Limb (tissue), 2 donors: ENCODE data around the gene ATP5PO.

ENCODE experiments used
- DNase-seq, 2 donors: peaks; one replicate each; pipeline ENCODE4 v3.0.0-alpha.2; 2016; ENCODE audit errors: extremely low spot score in 2 of 2

The ATP5PO gene

DNA sequence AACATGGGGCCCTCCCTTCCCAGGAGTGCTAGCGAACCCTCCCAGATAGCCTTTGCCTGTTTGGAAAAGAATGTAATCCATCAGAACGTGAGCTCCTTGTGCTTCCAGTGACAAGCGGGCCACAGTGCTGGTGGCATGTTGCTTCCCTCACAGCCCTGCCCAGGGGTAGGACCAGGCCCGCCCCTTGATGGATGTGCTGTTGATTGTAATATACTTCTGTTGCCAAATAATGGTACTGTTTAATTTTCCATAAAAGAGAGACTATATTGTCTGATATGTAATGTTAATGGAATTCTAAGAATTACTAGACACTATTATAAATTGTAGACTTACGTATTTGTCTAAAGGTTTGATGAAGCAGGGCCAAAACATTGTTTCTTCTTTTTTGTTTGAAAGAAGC lies 16.4 kb downstream of the ATP5PO start:
- DNase-seq, result no peak

DNA sequence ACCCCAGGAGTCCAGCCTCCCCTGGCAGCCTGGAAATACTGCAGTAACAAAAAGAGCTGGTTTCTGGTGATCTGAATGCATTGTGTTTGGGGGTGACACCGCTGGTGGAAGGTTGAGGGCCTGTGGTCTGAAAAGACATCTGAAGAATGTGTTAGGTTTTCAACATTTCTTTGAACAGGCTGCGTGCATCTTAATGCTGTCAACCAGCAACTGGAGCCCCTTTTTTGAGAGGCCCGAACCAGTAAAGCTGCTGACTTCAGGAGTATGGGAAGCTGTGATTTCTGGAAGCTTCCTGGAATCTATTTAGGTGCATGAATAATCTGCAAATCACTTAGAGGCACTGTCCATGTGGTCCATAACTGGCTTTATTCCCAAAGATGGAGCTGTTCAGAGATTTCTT lies 17.0 kb downstream of the ATP5PO start:
- no peak for DNase-seq

DNA sequence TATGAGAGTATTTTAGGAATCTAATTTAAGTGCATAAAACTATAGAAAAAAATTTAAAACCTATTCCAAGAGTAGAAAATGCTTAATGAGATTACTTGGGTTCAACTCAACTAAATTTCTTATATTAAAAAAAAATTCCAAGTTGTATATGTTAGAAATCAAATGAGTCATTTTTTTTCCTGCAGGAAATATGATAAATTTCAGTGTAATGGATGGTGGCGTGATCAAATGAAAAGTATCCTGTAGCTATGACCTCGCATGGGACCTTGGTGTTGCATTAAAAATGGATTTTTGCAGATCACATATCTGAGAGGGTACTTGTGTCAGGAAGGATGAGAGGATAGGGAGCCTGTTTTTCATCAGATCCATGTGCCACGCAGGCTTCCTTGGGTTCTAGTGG lies 17.9 kb downstream of the ATP5PO start:
- DNase-seq, result no peak

DNA sequence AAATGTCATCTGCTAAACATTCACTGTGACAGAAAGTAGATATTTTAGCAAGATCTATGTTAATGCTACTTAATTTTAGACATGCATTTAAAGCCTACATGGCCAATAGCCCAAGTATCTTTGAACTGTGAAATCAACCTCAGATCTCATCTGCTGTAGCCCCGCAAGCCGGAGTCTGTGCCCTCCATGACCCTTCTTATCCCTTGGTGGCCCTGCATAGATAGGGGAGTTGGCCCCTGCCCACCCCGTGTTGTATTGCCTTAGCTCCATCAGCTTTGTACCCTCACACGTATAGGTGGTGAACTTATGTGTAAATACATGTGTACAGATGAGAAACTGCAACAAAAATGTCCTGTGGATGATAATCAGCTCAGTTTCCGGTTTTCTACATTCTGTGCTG lies 18.5 kb downstream of the ATP5PO start:
- DNase-seq, result no peak

DNA sequence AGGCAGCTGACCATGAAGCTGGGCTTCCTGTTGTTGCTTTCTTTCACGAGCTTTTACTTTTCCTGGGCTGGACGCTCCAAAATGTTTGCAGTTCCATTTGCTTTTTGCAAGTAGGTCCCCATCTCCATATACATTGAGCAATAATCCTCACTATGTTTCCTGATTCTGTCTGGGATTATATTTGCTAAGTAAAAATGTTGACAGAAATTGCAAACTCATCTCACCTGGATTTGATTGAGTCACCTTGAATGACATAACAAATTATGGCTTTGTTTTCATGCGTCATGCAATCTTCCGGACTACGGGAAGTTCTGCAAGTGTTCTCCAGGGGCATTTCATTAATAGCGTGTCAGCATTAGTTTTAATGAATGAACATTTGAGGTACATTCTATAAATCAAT lies 18.9 kb downstream of the ATP5PO start:
- no peak for DNase-seq

DNA sequence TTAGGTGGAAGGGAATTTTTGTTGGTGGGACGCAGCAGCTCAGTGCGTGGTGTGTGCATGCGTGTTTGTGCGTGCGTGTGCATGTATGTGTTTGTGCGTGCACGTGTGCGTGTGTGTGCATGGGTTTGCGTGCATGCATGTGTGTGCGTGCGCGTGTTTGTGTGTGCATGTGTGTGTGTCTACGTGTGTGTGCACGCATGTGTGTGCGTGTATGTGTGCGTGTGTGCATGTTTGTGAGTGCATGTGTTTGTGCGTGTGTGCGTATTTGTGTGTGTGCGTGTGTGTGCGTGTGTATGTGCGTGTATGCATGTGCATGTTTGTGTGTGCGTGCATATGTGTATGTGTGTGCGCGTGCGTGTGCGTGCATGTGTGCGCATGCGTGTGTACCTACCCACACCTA lies 20.2 kb downstream of the ATP5PO start:
- no peak for DNase-seq

DNA sequence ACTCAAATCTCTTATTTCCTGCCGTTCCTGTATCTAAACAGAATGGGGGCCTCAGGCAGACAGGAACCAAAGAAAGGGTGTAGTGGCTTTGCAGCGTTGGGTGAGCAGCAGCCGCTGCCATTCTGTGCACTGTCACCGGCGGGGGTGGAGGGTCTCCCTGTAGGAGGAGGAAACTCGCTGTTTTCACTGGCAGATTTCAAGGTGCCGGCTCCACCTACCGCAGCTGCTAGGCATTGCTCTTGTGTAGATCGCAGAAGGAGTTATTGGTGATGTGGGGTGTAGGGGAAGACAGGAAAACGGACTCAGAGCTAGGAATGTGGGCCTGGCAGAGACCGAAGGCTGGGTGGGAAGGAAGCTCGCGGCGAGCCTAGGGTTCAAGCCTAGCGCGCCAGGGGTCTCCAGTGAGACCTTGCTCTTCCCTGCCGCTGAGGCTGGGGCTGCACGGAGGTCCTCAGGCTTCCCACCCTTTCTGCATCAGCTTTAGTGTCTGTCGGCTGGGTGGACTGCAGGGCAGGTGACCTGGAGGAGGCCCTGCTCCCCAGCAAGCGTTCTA lies 20.8 kb downstream of the ATP5PO start:
- DNase-seq, result peak; percentile 85 to 88

DNA sequence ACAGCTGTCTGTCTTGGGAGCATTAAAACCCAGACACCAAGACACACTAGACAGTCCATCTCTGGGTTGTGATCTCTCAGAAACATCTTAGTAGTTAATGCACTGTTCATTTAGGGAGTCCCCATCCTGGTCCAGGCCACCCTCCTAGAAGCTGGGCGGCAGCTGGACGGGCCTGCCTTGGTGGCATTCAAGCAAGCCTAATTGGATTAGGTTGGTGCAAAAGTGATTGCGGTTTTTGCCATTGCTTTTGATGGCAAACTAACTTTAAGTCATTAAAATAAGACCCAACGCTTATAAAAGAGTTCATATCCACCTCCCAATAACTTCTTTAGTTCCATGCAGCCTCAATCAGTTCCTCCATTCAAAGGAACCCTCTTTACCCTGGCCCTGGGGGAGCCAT lies 21.7 kb downstream of the ATP5PO start:
- DNase-seq, result no peak

DNA sequence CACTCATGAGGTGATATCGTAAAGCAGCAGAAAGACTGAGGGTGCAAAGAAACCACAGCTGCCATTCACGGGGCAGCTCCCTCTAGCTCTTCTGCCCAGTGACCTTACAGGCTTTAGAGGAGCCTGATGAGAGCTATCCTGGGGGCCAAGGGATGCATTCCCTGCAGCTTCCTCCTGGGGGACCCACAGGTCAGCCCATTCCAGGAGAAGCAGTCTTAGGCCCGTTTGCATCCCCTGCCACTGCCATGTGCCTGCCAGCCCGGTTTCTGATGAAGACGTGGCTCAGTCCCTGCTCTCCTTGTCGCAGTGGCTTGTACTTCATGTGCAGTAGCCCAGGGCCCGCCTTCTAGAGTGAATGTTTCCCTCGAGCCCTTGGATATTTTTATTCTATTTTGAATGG lies 22.8 kb downstream of the ATP5PO start:
- no peak for DNase-seq

DNA sequence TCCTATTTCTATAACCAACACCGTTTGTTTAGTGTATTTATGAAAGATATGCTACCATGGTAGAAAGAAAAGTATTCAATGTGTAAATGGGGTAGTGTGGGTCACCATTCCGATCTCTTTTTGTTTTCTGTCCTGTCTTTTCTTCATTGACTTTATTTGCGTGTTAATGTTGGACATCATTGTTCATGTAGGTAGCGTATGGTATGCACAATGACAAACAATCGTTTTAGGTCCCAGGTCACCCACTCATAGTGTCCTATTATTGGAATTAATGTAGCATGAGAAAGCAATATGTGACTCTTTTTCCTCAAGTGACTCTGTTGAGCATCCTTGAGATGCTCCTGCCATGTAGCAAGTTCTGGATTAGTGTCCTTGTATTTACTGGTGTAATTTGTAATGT lies 25.4 kb downstream of the ATP5PO start:
- DNase-seq, result no peak

DNA sequence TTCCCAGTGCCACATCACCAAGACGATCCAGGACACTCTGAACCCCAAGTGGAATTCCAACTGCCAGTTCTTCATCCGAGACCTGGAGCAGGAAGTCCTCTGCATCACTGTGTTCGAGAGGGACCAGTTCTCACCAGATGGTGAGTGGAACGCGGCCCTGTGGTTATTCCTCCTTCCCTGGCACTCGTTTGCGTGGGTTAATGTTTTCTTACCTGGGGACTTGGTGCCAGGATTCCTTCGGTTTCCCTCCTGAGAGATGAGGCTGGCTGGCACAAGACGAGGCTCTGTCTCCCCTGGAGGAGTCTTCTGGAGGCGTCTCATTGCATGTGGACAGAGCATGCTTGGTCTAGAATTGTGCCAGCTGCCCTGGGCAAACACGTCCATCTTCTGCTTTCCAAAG lies 29.3 kb downstream of the ATP5PO start:
- DNase-seq, result no peak

DNA sequence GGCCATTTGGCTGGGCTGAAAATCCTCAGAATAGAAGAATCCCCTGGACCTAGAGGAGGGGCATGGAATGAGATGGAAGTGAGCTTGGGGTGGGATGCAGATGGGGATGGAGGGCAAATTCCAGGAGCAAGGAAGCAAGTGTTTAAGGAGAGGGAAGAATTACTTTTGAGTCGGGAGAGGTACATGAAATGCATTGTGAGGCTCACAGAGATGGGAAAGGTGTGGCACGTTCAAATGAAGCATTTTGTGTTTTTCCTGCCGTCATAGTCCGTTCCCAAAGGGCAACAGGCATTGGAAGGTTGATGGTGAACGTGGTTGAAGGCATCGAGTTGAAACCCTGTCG lies 30.5 kb downstream of the ATP5PO start:
- DNase-seq, result no peak

DNA sequence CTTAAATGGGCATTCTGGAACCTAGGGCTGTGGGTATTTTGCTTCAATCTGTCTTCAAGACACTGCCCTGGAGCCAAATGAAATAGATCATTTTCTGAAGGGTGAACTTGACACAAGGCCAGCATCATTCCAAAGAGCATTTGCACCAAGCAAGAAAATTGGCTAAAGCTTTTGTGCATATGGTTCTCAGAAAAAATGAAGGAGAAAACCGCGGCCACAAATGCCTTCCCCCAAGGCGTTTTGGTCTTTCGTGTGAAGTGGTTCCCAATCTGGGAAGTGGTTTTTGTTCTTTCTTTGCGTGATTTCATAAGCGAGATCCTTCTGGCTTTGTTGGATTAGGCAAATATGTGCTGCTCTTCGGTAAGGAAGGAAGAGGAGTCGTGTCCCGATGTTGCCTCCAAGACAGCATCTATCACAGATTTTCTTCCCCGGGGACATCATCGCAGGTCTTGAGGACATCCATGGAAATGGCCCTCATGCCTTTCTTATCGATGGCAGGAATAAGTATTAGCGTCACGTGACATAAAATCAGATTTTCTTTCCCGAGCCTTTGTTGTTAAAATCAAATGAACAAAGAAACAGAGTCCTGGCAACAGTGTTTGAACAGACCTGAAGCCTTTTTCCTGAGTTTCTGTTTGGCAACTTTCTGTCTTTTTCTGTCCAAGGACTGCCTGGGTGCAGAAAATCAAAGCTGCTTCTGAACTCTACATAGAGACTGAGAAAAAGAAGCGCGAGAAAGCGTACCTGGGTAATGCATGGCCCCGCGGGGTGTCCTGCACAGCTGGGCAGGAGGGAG lies 31.0 kb downstream of the ATP5PO start:
- peak in 1 of 2 donors; percentile 15 for DNase-seq

DNA sequence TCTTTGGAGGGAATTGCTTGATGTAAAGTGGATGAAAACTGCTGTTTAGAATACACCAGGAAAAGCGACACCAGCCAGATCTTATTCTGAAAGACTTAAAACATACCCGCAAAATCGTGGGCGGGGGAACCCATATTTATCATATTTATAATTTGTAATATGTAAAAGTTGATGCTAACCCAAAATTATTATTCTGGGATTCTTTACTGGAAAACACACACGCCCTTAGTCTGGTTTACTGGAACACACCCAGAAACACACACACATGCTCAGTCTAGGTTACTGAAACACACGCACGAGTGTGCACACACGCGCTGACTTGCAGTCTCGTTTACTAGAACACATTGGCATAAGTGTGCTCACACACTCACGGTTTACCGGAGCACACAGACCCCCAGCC lies 32.5 kb downstream of the ATP5PO start:
- DNase-seq, result peak in 1 of 2 donors; percentile 33

DNA sequence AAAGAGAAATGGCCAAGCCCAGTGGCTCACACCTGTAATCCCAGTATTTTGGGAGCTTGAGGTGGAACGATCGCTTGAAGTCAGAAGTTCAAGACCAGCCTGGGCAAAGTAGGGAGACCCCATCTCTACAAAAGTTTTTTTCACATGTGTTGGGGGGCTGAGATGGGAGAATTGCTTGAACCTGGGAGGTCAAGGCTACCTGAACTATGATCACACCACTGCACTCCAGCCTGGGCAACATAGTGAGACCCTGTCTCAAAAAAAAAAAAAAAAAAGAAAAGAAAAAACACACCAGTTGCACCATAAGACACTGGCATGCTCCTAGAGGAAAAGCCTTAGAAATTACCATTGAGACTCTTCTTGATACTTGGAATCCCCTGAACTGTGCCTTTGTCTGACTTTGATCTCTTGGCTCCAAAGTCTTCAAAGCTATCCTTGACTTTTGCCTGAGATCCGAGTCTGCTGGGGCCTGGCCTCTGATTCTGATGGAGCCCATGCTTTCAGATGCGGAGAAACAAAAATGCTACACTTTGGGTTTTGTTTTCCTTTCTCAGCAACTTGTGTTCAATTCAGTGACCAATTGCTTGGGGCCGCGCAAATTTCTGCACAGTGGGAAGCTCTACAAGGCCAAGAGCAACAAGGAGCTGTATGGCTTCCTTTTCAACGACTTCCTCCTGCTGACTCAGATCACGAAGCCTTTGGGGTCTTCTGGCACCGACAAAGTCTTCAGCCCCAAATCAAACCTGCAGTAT lies 33.7 kb downstream of the ATP5PO start:
- DNase-seq, result no peak

DNA sequence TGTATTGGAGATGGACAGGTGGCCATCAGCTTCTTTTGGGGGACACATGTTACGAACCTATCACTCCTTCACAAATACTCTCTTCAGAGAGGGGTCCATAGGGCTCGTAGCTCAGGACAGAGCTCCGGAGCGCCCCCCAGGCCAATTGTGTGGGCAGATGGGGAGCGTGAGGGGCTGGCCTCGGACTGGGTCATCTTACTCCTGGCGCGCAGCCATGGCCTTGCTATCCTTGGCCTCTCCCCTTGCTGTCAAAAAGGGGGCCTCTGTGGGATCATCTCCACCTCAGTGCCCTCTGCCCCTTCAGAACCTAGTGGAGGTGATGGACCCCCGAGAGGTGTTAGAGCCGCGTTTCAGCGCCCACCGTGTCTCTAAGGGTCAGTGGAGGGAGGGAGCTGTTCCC lies 35.0 kb downstream of the ATP5PO start:
- DNase-seq, result no peak

DNA sequence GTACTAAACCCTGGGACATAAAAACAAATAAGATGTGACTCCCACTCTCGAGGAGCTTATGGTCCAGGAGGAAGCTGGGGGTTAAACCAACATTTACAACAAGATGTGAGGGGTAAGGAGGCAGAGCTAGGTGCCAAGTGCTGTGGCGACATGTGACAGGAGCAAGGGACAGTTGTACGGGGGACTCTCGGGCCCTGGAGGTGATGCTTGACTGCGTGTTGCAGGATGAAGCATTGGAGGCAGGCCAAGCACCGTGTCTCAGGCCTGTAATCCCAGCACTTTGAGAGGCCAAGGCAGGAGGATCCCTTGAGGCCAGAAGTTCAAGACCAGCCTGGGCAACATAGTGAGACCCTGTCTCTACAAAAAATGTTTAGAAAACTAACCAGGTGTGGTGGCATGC lies 36.8 kb downstream of the ATP5PO start:
- DNase-seq, result no peak

DNA sequence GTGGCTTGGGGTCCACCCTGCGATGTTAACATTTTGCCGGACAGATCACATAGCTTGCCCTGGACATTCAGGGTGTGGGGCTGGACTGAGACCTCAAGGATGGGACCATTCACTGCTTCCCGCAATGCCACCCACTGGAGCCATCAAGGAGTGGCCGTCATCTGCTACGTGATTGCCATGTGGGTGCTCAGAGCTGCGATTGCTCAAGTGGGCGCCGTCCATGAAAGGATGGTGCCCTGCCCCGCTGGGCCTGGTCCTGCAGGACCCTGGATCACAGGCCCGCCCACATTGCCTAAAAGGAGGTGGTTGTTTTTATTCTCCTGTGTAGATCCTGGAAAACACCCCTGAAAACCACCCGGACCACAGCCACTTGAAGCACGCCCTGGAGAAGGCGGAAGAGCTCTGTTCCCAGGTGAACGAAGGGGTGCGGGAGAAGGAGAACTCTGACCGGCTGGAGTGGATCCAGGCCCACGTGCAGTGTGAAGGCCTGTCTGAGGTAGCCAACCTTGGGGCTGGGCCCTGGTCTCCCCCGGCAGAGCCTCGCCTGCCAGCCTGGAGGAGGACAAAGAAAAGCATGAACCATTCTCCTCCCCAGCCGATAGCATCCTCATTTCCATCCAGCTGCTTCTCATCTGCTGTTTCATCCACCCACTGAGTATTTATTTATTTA lies 40.4 kb downstream of the ATP5PO start:
- DNase-seq, result no peak

DNA sequence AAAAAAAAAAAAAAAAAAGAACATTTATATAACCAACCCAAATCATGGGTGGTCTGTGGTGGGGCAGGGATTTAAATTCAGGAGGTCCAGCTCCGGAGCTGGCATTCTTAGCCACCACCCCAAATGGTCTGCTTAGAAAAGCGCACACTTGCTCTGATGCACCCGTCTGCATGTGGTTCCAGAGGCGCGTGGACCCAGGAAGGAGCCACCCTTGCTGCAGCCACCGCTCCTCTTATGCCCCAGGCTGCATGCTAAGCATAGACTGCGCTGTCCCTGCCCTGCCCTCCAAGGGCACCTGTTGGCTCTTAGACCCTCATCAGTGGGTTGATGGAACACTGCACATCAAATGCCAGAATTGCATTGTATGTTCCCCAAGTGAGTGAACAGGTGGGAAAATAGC lies 41.4 kb downstream of the ATP5PO start:
- no peak for DNase-seq

DNA sequence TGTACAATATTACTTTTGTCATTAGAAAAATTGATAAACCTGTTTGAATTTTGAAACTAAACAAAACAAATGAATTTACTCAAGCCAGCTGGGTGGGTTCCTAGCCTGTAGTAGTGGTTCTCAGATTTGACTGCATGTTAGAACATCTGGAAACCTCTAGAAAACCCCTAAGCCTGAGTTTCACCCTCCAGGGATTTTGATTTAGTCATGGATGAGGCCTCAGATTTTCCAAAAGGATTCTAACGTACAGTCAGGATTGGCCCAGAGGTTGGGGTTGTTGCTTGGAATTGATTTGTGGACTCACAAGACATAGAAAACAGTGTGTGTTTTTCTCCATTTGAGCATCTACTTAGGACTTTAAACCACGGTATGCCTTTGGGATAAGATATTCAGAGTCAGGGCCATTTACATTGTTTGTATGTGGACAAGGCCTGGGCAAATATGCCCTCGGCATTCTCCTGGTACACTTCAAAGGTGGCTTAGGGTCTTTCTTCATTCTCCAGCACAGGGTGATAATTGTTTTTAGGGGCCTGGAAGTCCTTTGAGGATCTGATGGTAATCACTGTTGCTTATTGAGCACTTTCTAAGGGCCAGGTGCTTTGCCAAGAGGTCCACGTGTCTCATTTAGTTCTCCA lies 42.6 kb downstream of the ATP5PO start:
- no peak for DNase-seq

DNA sequence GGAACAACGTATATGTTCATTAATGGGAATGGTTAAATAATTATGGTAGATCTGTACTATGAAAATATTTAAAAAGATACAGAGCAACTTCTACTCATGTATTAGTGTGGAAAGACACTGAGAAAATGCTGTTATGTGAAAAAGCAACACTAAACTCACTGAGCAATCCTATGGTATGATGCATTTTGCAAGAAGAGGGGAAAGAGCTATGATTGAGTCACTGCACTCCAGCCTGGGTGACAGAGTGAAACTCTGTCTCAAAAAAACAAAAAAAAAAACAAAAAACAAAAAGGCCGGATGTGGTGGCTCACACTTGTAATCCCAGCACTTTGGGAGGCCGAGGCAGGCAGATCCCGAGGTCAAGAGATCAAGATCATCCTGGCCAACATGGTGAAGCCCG lies 44.4 kb downstream of the ATP5PO start:
- DNase-seq, result no peak

DNA sequence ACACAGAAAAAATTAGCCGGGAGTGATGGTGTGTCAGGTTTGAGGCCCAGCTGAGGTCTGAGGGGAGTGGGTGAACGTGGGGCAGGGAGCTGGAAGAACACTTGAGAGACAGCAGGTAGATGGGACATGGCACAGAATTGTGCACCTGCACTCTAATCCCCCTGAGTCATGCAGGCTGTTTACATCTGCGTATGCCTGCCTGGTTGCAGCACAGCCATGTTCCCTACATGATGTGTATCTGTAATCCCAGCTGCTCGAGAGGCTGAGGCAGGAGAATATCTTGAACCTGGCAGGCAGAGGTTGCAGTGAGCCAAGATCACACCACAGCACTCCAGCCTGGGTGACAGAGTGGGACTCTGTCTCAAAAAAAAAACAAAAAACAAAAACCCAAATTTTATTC lies 44.8 kb downstream of the ATP5PO start:
- DNase-seq, result no peak
